ENCODE results near the gene CBLC. TPM values are rescaled to one million over a fixed set of nuclear protein-coding genes. Genes with fewer than 3 reads are reported as not detected.

CBLC gene
- total and polyA plus RNA-seq, 10 of the 15 experiments (the other 5 are each of a cell fraction or from before 2014, with no cell fraction given): not detected

DNA sequence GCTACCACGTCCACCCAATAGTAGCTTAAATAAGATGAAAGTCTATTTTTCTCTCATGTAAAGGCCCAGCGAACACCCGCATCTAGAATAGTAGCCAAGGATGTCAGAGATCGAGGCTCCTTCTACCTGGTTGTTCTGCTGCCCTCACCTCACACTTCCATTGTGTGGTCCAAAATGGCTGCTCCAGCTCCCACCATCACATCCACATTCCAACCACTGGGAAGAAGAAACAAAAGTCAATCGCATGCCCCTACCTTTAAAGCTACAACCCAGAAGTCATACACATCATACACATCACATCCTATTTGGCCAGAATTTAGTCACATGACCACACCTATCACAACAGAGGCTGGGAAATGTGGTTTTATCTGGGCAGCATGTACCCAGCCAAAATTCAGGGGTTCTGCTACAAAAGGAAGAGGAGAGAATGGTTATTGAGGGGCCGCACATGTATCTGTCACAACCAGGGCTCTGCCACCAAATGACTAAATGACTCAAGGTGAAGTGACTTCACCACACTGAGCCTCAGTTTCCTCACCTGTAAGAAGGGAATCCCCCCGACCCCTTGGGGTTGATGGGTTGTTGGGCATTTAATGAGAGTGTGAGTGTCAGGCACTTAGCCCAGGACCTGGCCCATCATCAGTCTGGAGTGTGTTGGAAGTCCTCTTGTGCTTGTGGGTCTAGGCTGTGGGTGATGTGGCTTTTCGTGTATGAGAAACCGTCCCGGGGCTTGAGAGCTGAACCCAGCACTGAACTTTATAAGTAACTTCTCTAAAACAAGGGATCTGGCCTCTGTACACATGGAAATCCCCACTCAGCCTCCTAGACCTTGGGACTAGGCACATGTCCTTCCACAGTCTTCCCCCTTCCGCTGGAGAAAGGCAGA lies 10.2 kb upstream of the CBLC start (continued):
- TF ChIP-seq SUZ12 (IDR thresholded peaks at IDR 0.05; ENCODE audit: unreplicated experiment): no peak

DNA sequence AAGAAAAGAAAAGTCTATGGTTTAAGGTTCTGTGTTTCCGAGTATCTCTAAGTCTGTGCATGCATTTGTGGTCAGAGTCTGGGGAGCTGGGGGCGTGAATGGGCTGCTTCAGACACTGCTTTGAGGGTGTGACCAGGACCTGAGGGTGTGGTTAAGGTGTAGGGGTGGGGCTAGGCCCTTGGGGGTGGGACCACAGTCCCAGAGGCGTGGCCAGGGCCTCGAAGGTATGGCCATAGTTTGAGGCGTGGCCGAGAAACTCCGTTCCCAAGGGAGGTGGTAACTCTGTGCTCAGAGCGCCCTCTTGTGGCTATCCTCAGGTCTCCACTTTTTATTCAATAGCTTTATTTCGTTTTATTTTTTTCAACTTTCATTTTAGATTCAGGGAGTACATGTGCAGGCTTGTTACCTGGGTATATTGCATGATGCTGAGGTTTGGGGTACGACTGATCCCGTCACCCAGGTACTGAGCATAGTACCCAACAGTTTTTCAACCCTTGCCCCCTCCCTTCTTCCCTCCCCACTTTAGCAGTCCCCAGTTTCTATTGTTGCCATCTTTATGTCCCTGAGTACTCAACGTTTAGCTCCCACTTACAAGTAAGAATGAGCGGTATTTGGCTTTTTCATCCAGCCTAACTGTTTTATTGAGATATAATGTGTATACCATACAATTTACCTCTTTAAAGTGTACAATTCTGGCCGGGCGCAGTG lies 7.0 kb upstream of the CBLC start:
- Histone ChIP-seq H3K4me2 (ENCODE audit: control insufficient read depth, insufficient read depth) (peak overlapping the region; percentile 77), H3K9me3 (replicated peaks; ENCODE audit: control insufficient read depth, insufficient read depth, low read length) (peaks cover 5% of the 10 kb centered on the region; the same call in 2 of the 3 replicates), H3K4me3 (no peak overlapping the region), H3K36me3 (ENCODE audit: control insufficient read depth in 2 of 2, insufficient read depth in 2 of 2, low read length in 1 of 2) (no peaks in the 10 kb centered on the region), H4K20me1 (ENCODE audit: control insufficient read depth, insufficient read depth) (no peaks in the 10 kb centered on the region), H3K27me3 (replicated peaks in 1 of 2; ENCODE audit: control insufficient read depth in 2 of 2, insufficient read depth in 2 of 2, low read length in 1 of 2) (no peaks in the 10 kb centered on the region), H3K9ac (ENCODE audit: control insufficient read depth, insufficient read depth, low read length) (no peak overlapping the region), H3K4me1 (ENCODE audit: control insufficient read depth, insufficient read depth, low read length) (peaks cover 22% of the 10 kb centered on the region), H2AFZ (ENCODE audit: control insufficient read depth, low read depth, low read length) (peak overlapping the region; percentile 86), H3K27ac (ENCODE audit: control insufficient read depth, insufficient read depth) (peak overlapping the region; percentile 25; the same call in 1 of the 2 replicates), H3K79me2 (ENCODE audit: control insufficient read depth, insufficient read depth, low read length) (no peaks in the 10 kb centered on the region)
- no TSS peak for BruUV-seq (replicated peaks)
- intact Hi-C loops (cut with micrococcal nuclease; ENCODE audit: unreplicated experiment) (loop anchor here (1.0 to 10.0 kb wide), 4 partner anchors 17 to 116 kb away; no protein-coding TSS in a partner anchor), in situ Hi-C loops (cut with MboI) (loop anchor here (5.0 kb wide), 1 partner anchor 48 kb away; no protein-coding TSS in a partner anchor)
- FAIRE-seq (peak; percentile 100), ATAC-seq (peak; percentile 100), DNase-seq (ENCODE audit: low read depth, low spot score) (peak; percentile 97)
- RAD21 ChIA-PET (ENCODE audit: unreplicated experiment): interaction anchor here (0.7 to 6.1 kb wide), 27 partner anchors 11 to 558 kb away, joined by 3 to 302 read pairs (median 6); partner anchors contain the start of genes BCL3, NECTIN2 and ZNF227
- SMC1A ChIA-PET (ENCODE audit: uncharacterized antibody, unreplicated experiment): interaction anchor here (0.7 to 12.0 kb wide), 33 partner anchors 9 to 568 kb away, joined by 3 to 328 read pairs (median 4); partner anchors contain the start of genes BCL3, CLASRP and NECTIN2
- 14% methylated on average over 15 of the region's 15 CpGs for WGBS (ENCODE audit: insufficient coverage, insufficient replicate concordance, low lambda C conversion rate, missing lambda C conversion rate)
- CTCF ChIA-PET: interaction anchor here (0.5 to 15.6 kb wide), 29 partner anchors 14 to 200 kb away, joined by 3 to 513 read pairs (median 6); partner anchors contain the start of gene BCL3
- POLR2A ChIA-PET: interaction anchor here (0.7 to 1.8 kb wide), 12 partner anchors 16 to 1553 kb away, joined by 3 to 26 read pairs (median 4); no protein-coding TSS in a partner anchor
- no peak for TF ChIP-seq SRF (IDR thresholded peaks at IDR 0.05; ENCODE audit: low read depth in 2 of 2, low read length in 2 of 2)
- TF ChIP-seq ZBED1 (IDR thresholded peaks at IDR 0.05; ENCODE audit: borderline replicate concordance): no peak
- TF ChIP-seq, protein P1, sequence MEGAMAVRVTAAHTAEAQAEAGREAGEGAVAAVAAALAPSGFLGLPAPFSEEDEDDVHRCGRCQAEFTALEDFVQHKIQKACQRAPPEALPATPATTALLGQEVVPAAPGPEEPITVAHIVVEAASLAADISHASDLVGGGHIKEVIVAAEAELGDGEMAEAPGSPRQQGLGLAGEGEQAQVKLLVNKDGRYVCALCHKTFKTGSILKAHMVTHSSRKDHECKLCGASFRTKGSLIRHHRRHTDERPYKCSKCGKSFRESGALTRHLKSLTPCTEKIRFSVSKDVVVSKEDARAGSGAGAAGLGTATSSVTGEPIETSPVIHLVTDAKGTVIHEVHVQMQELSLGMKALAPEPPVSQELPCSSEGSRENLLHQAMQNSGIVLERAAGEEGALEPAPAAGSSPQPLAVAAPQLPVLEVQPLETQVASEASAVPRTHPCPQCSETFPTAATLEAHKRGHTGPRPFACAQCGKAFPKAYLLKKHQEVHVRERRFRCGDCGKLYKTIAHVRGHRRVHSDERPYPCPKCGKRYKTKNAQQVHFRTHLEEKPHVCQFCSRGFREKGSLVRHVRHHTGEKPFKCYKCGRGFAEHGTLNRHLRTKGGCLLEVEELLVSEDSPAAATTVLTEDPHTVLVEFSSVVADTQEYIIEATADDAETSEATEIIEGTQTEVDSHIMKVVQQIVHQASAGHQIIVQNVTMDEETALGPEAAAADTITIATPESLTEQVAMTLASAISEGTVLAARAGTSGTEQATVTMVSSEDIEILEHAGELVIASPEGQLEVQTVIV (IDR thresholded peaks at IDR 0.05; ENCODE audit: borderline replicate concordance, partially characterized antibody): no peak
- no peak for TF ChIP-seq CHD2 (IDR thresholded peaks at IDR 0.05; ENCODE audit: borderline replicate concordance, low read depth, low read length)
- TF ChIP-seq, protein P2, sequence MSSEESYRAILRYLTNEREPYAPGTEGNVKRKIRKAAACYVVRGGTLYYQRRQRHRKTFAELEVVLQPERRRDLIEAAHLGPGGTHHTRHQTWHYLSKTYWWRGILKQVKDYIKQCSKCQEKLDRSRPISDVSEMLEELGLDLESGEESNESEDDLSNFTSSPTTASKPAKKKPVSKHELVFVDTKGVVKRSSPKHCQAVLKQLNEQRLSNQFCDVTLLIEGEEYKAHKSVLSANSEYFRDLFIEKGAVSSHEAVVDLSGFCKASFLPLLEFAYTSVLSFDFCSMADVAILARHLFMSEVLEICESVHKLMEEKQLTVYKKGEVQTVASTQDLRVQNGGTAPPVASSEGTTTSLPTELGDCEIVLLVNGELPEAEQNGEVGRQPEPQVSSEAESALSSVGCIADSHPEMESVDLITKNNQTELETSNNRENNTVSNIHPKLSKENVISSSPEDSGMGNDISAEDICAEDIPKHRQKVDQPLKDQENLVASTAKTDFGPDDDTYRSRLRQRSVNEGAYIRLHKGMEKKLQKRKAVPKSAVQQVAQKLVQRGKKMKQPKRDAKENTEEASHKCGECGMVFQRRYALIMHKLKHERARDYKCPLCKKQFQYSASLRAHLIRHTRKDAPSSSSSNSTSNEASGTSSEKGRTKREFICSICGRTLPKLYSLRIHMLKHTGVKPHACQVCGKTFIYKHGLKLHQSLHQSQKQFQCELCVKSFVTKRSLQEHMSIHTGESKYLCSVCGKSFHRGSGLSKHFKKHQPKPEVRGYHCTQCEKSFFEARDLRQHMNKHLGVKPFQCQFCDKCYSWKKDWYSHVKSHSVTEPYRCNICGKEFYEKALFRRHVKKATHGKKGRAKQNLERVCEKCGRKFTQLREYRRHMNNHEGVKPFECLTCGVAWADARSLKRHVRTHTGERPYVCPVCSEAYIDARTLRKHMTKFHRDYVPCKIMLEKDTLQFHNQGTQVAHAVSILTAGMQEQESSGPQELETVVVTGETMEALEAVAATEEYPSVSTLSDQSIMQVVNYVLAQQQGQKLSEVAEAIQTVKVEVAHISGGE (CRISPR knock-in tag; IDR thresholded peaks at IDR 0.05): no peak
- 0 out of 2 replicates have a peak, but pooled peaks have one; percentile 12 for TF ChIP-seq TCF12 (IDR thresholded peaks at IDR 0.05; ENCODE audit: low read depth, low read length)
- TF ChIP-seq PAX8 (IDR thresholded peaks at IDR 0.05): no peak
- TF ChIP-seq SREBF2 (IDR thresholded peaks at IDR 0.05; ENCODE audit: low read length): no peak
- TF ChIP-seq NFXL1 (IDR thresholded peaks at IDR 0.05; ENCODE audit: borderline replicate concordance): no peak
- peak in 1 of 2 experiments; percentile 77; a peak in 1 of 3 replicates for TF ChIP-seq EGR1 (IDR thresholded peaks at IDR 0.05; ENCODE audit: borderline replicate concordance in 1 of 2, low read depth in 2 of 2, low read length in 2 of 2)

Data from GM12878 (cell line).